IMR-90 (cell line): ENCODE results near the gene RFX5. TPM values are rescaled to one million over a fixed set of nuclear protein-coding genes. Genes with fewer than 3 reads are reported as not detected.

ENCODE experiments used
- ATAC-seq: fragments of 200-7000 bp; cut with Tn5 transposase; 2 replicates; pipeline ENCODE4 v1.9.1; 2020; ENCODE audit warnings: low read depth, mild to moderate bottlenecking, moderate library complexity
- BruUV-seq: library from RNA; stranded (reverse); fragments of 400-500 nt; replicated peaks from 2 replicates; lab custom pipeline; 2021; lab: Mats Ljungman, UMichigan
- CTCF ChIA-PET: fragments of 300-600 bp; formaldehyde crosslinking; extraction: SDS; loops from one replicate; lab custom pipeline; 2021; ENCODE audit warnings: antibody characterized with exemption; lab: Yijun Ruan, JAX
- POLR2A ChIA-PET: fragments of 300-600 bp; sonication (Branson Sonifier 250); formaldehyde crosslinking; loops from one replicate; lab custom pipeline; 2022; ENCODE audit warnings: antibody characterized with exemption; ENCODE audit not compliant: unreplicated experiment; lab: Charles Lee
- DNase-seq: peaks from one replicate; pipeline ENCODE4 v3.0.0; 2013
- H2AFZ ChIP-seq: replicated peaks from 2 replicates; pipeline ENCODE3; 2013; ENCODE audit warnings: low read length, mild to moderate bottlenecking; ENCODE audit not compliant: poor library complexity
- H2AK5ac ChIP-seq: 2 replicates; pipeline ENCODE4 v1.6.1; 2013; ENCODE audit warnings: low read depth, low read length, inconsistent platforms
- H2AK9ac ChIP-seq: replicated peaks from 2 replicates; pipeline ENCODE3; 2013; ENCODE audit warnings: mild to moderate bottlenecking, low read depth, low read length, moderate library complexity; ENCODE audit not compliant: poor library complexity
- H2BK120ac ChIP-seq: 2 replicates; pipeline ENCODE4 v1.6.1; 2013; ENCODE audit warnings: low read depth, low read length, inconsistent platforms
- H2BK15ac ChIP-seq: 3 replicates; pipeline ENCODE4 v1.6.1; 2013; ENCODE audit warnings: low read depth, low read length, inconsistent platforms
- H2BK20ac ChIP-seq: 2 replicates; pipeline ENCODE4 v1.6.1; 2013; ENCODE audit warnings: low read depth, mild to moderate bottlenecking, inconsistent platforms, low read length, moderate library complexity
- H2BK5ac ChIP-seq: 2 replicates; pipeline ENCODE4 v1.6.1; 2013; ENCODE audit warnings: mild to moderate bottlenecking, low read depth, low read length, inconsistent platforms; ENCODE audit not compliant: poor library complexity, severe bottlenecking
- H3K14ac ChIP-seq: replicated peaks from 2 replicates; pipeline ENCODE4 v1.6.1; 2013; ENCODE audit warnings: low read depth, low read length, inconsistent platforms
- H3K18ac ChIP-seq: 2 replicates; pipeline ENCODE4 v1.6.1; 2013; ENCODE audit warnings: low read depth, low read length, control low read depth
- H3K23ac ChIP-seq: 2 replicates; pipeline ENCODE4 v1.6.1; 2013; ENCODE audit warnings: low read depth, low read length, inconsistent platforms
- H3K27ac ChIP-seq: 2 replicates; pipeline ENCODE4 v1.5.1; 2013; ENCODE audit warnings: mild to moderate bottlenecking, control low read depth, low read length; ENCODE audit not compliant: insufficient read depth
- H3K27me3 ChIP-seq: 2 replicates; pipeline ENCODE4 v1.6.1; 2013; ENCODE audit warnings: low read length; ENCODE audit not compliant: control insufficient read depth, insufficient read depth
- H3K36me3 ChIP-seq: 2 replicates; pipeline ENCODE4 v1.6.1; 2013; ENCODE audit warnings: low read length, mixed read lengths; ENCODE audit not compliant: control insufficient read depth, insufficient read depth
- H3K4ac ChIP-seq: 2 replicates; pipeline ENCODE4 v1.6.1; 2013; ENCODE audit warnings: low read depth, low read length, inconsistent platforms
- H3K4me1 ChIP-seq: 2 replicates; pipeline ENCODE4 v1.6.1; 2013; ENCODE audit warnings: low read length, mixed read lengths; ENCODE audit not compliant: control insufficient read depth, insufficient read depth
- H3K4me2 ChIP-seq: 2 replicates; pipeline ENCODE4 v1.6.1; 2013; ENCODE audit warnings: low read depth, mild to moderate bottlenecking, control low read depth, low read length, moderate library complexity
- H3K4me3 ChIP-seq: 2 replicates; pipeline ENCODE4 v1.5.1; 2013; ENCODE audit warnings: low read depth, mild to moderate bottlenecking, control low read depth, low read length, moderate library complexity; ENCODE audit not compliant: insufficient read depth
- H3K56ac ChIP-seq: 2 replicates; pipeline ENCODE4 v1.6.1; 2013; ENCODE audit warnings: low read length, inconsistent platforms; ENCODE audit not compliant: insufficient read depth; ENCODE audit errors: extremely low read depth
- H3K79me1 ChIP-seq, 2 experiments: 2 replicates each; pipeline ENCODE4 v1.6.1; 2013; ENCODE audit warnings: low read length in 2 of 2, inconsistent platforms in 1 of 2, low read depth in 1 of 2
- H3K9ac ChIP-seq: 2 replicates; pipeline ENCODE4 v1.6.1; 2013; ENCODE audit warnings: low read depth, low read length, control low read depth
- H3K9me1 ChIP-seq: 2 replicates; pipeline ENCODE4 v1.6.1; 2013; ENCODE audit warnings: low read length, inconsistent platforms; ENCODE audit not compliant: insufficient read depth
- H3K9me3 ChIP-seq: 2 replicates; pipeline ENCODE4 v1.6.1; 2013; ENCODE audit warnings: low read length; ENCODE audit not compliant: control insufficient read depth, insufficient read depth
- H4K20me1 ChIP-seq: 2 replicates; pipeline ENCODE4 v1.6.1; 2013; ENCODE audit warnings: low read length, inconsistent platforms; ENCODE audit not compliant: insufficient read depth
- H4K5ac ChIP-seq: 2 replicates; pipeline ENCODE4 v1.6.1; 2013; ENCODE audit warnings: mild to moderate bottlenecking, low read depth, low read length, control low read depth
- H4K8ac ChIP-seq, 2 experiments: 2 replicates each; pipeline ENCODE4 v1.6.1; 2013; ENCODE audit warnings: low read depth in 2 of 2, low read length in 2 of 2, control low read depth in 1 of 2, inconsistent platforms in 1 of 2
- H4K91ac ChIP-seq: 2 replicates; pipeline ENCODE4 v1.6.1; 2013; ENCODE audit warnings: low read depth, low read length, inconsistent platforms; ENCODE audit not compliant: insufficient read depth
- BHLHE40 ChIP-seq: fragments of 150-350 bp; IDR thresholded peaks from 2 replicates; pipeline ENCODE4 v1.6.1; 2016; ENCODE audit warnings: mild to moderate bottlenecking, low read depth, low read length
- CEBPB ChIP-seq: IDR thresholded peaks from 2 replicates; pipeline ENCODE4 v1.6.1; 2012; ENCODE audit warnings: low read depth, low read length, improper control_type of control experiment
- CHD1 ChIP-seq: IDR thresholded peaks from 2 replicates; pipeline ENCODE4 v1.6.1; 2012; ENCODE audit warnings: low read depth, low read length, improper control_type of control experiment
- CTCF ChIP-seq: conservative IDR thresholded peaks from 2 replicates; pipeline ENCODE4 v1.5.1; 2012; ENCODE audit warnings: mild to moderate bottlenecking, low read depth, low read length, improper control_type of control experiment
- ELK1 ChIP-seq: fragments of 150-350 bp; IDR thresholded peaks from 2 replicates; pipeline ENCODE4 v1.6.1; 2016; ENCODE audit warnings: low read depth, mild to moderate bottlenecking, low read length, moderate library complexity, borderline replicate concordance
- FOS ChIP-seq: fragments of 150-350 bp; IDR thresholded peaks from 2 replicates; pipeline ENCODE4 v1.6.1; 2016; ENCODE audit warnings: low read depth, low read length
- MAFK ChIP-seq: IDR thresholded peaks from 2 replicates; pipeline ENCODE4 v1.6.1; 2012; ENCODE audit warnings: low read depth, low read length, improper control_type of control experiment
- MAZ ChIP-seq: IDR thresholded peaks from 2 replicates; pipeline ENCODE4 v1.6.1; 2012; ENCODE audit warnings: low read depth, mild to moderate bottlenecking, low read length, improper control_type of control experiment, moderate library complexity, borderline replicate concordance
- MXI1 ChIP-seq: IDR thresholded peaks from 2 replicates; pipeline ENCODE4 v1.6.1; 2012; ENCODE audit warnings: low read depth, mild to moderate bottlenecking, low read length, moderate library complexity, borderline replicate concordance
- NFE2L2 ChIP-seq: fragments of 150-350 bp; IDR thresholded peaks from 2 replicates; pipeline ENCODE4 v1.6.1; 2016; ENCODE audit warnings: low read depth, mild to moderate bottlenecking, low read length
- POLR2A ChIP-seq: IDR thresholded peaks from 2 replicates; pipeline ENCODE4 v1.6.1; 2012; ENCODE audit warnings: mild to moderate bottlenecking, low read depth, low read length
- RAD21 ChIP-seq: IDR thresholded peaks from 2 replicates; pipeline ENCODE4 v1.6.1; 2012; ENCODE audit warnings: low read length, improper control_type of control experiment
- RCOR1 ChIP-seq: IDR thresholded peaks from 2 replicates; pipeline ENCODE4 v1.6.1; 2012; ENCODE audit warnings: mild to moderate bottlenecking, low read length, improper control_type of control experiment; ENCODE audit not compliant: insufficient replicate concordance
- RFX5 ChIP-seq: IDR thresholded peaks from 2 replicates; pipeline ENCODE4 v1.8.0; 2012; ENCODE audit warnings: low read depth, mild to moderate bottlenecking, low read length, moderate library complexity
- SMC3 ChIP-seq: fragments of 150-350 bp; IDR thresholded peaks from 2 replicates; pipeline ENCODE4 v1.6.1; 2016; ENCODE audit warnings: low read depth, mild to moderate bottlenecking, antibody characterized with exemption, low read length, moderate library complexity
- USF2 ChIP-seq: fragments of 150-350 bp; IDR thresholded peaks from 2 replicates; pipeline ENCODE4 v1.6.1; 2017; ENCODE audit warnings: mild to moderate bottlenecking, antibody characterized with exemption, low read length, low read depth
- WGBS, 2 experiments: methylation state at CpG; one replicate each; pipeline versions ENCODE4 v1.1.5 to v1.1.7; 2013; ENCODE audit warnings: missing lambda C conversion rate in 2 of 2; ENCODE audit not compliant: insufficient read length in 1 of 2; ENCODE audit errors: extremely low coverage in 2 of 2; 5-methylcytosine and 5-hydroxymethylcytosine counted together
- dilution Hi-C: fragments of 300-500 bp; cut with HindIII; formaldehyde crosslinking; loops from one replicate; pipeline ENCODE4 v1.14.3; 2018; ENCODE audit warnings: low sequenced_read_pairs; ENCODE audit not compliant: unreplicated experiment
- in situ Hi-C: fragments of 300-500 bp; cut with MboI; formaldehyde crosslinking; loops from 3 replicates; pipeline ENCODE4 v1.14.3; 2019; ENCODE audit warnings: low sequenced_read_pairs, inconsistent platforms, mixed read lengths
- intact Hi-C: fragments of 100-400 bp; cut with micrococcal nuclease; formaldehyde crosslinking; loops from 2 replicates; pipeline ENCODE4 v1.10.0; 2022
- polyA plus RNA-seq, 3 experiments: library from polyadenylated mRNA; depleted of rRNA; stranded (reverse); fragments of >200 nt; gene quantifications; 2 replicates each; pipeline ENCODE4 v1.2.3, GENCODE V29; 2012; ENCODE audit warnings: low replicate concordance in 1 of 3
- total RNA-seq: library from RNA; depleted of rRNA; stranded (reverse); fragments of >200 nt; gene quantifications from 2 replicates; pipeline ENCODE4 v1.2.3, GENCODE V29; 2012

The RFX5 gene
- total and polyA plus RNA-seq, 2 of the 4 experiments (the other 2 are of a cell fraction), result 29.3 to 44.4 TPM

- Histone ChIP-seq H2AK9ac (no peak overlapping the region), H3K9me1 (peaks cover 4% of the 10 kb centered on the region; the same call in 1 of the 2 replicates), H3K27ac (no peak overlapping the region), H3K4ac (no peak overlapping the region), H4K5ac (no peak overlapping the region), H3K36me3 (peaks cover 23% of the 10 kb centered on the region), H4K91ac (no peak overlapping the region), H3K9ac (no peak overlapping the region), H3K56ac (no peak overlapping the region), H3K79me1 (peaks cover 12 to 19% of the 10 kb centered on the region in 2 experiments), H2AFZ (no peak overlapping the region), H3K18ac (no peak overlapping the region), H2BK120ac (no peak overlapping the region), H2AK5ac (no peak overlapping the region), H4K8ac (no peak overlapping the region), H3K9me3 (no peaks in the 10 kb centered on the region), H2BK20ac (no peak overlapping the region), H3K4me1 (peaks cover 4% of the 10 kb centered on the region), H3K23ac (no peak overlapping the region), H3K27me3 (no peaks in the 10 kb centered on the region), H4K20me1 (no peaks in the 10 kb centered on the region), H2BK15ac (no peak overlapping the region), H3K4me2 (no peak overlapping the region), H3K14ac (no peak overlapping the region), H3K4me3 (no peak overlapping the region), H2BK5ac (no peak overlapping the region)
- DNase-seq (no peak), ATAC-seq (no peak)
- intact Hi-C loops (loop anchor here (5.0 kb wide), 1 partner anchor 145 kb away; the partner anchor contains the start of gene PIP5K1A), dilution Hi-C loops (no loop called here), in situ Hi-C loops (loop anchor here (5.0 kb wide), 1 partner anchor 40 kb away; no protein-coding TSS in a partner anchor)
- 80% methylated on average over 1 of the region's 2 CpGs; no CpG with 5 or more reads in 1 of the 2 experiments for WGBS, 2 experiments
- TF ChIP-seq RFX5, result no peak
- TF ChIP-seq MAZ, result no peak
- no peak for TF ChIP-seq CTCF
- no peak for TF ChIP-seq BHLHE40
- no peak for TF ChIP-seq NFE2L2
- no peak for TF ChIP-seq CHD1
- no peak for TF ChIP-seq ELK1
- no peak for TF ChIP-seq RCOR1
- no peak for TF ChIP-seq CEBPB
- TF ChIP-seq FOS, result no peak
- TF ChIP-seq RAD21, result no peak
- TF ChIP-seq POLR2A, result no peak
- TF ChIP-seq MXI1, result no peak
- no peak for TF ChIP-seq USF2
- TF ChIP-seq MAFK, result no peak
- no peak for TF ChIP-seq SMC3
- POLR2A ChIA-PET, result no interaction called here
- no TSS peak for BruUV-seq
- CTCF ChIA-PET, result interaction anchor here (1.7 to 3.0 kb wide), 2 partner anchors 40 to 46 kb away, joined by 6 to 34 read pairs; no protein-coding TSS in a partner anchor
Measured at GRCh38 chr1:151342021-151342420, 5.0 kb downstream of the RFX5 start.
